DMS 273 (cell line): Measurements from ENCODE around the gene ZNF516.

Experiments
- DNase-seq: peaks from one replicate; lab custom pipeline; 2025; ENCODE audit not compliant: unreplicated experiment; lab: John Stamatoyannopoulos, UW

ZNF516 gene

DNA sequence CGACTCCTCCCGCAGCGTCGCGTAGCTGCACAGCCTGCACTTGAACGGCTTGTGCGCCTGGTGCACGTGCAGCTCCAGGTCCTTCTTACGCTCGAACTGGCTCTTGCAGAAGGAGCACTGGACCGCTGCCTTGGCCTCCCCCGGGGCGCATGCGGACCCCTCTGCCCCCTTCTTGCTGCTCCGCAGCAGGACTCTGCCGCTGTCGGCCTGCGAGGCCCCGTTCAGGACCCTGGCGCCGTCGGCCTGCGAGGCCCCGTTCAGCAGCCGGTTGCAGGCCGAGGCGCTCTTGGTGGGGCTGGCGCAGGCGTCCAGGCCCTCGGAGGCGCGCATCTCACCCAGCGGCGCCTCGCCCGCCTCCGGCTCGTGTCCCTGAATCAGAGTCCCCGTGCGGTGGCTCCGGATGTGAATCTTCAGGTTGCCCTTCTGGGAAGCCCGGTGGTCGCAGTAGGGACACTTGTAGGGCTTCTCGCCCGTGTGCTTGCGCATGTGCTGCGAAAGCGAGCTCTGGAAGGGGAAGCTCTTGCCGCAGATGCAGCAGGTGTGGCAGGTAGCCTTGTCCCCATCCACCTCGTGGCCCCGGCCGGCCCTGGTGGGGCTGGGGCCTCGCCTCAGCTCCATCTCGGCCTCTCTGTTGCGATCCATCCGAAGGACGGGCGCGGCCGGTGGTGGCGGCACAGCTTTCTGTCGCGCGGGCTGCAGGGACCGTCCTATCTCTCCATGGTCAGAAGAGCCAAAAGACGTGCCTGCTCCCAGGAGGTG is 52.5 kb downstream of the ZNF516 start:
- no peak for DNase-seq

DNA sequence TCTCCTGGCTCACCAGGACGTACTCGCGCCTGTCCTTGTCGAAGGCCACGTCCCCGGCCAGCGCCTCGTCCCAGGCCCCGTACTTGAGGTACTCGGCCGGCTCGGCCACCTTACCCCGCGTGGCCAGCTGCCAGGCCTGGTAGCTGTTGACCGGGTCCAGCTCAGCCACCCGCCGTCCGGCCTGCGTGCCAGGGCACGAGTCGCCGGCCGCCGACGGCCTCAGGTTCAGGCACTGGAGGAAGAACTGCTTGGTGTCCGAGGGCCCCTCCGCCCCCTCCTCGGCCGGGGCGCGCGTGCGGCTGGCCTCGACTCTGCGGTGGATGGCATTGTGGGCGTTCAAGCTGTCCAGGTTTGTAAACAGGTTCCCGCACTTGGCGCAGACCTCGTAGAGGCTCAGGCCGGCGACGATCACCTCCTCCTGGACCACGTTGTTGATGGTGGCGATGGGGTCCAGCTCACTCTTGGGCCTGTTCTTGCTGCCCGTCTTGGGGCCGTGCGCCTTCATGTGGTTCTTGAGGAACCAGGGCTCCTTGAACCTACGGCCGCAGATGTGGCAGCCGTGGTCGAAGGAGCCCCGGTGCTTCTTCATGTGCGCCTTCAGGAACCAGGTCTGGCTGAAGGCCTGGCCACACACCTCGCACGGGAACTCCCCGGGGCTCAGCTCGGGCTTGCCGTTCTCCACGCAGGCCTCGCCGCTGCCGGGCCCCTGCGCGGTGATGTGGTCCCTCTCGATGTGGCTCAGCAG is 53.2 kb downstream of the ZNF516 start:
- no peak for DNase-seq

DNA sequence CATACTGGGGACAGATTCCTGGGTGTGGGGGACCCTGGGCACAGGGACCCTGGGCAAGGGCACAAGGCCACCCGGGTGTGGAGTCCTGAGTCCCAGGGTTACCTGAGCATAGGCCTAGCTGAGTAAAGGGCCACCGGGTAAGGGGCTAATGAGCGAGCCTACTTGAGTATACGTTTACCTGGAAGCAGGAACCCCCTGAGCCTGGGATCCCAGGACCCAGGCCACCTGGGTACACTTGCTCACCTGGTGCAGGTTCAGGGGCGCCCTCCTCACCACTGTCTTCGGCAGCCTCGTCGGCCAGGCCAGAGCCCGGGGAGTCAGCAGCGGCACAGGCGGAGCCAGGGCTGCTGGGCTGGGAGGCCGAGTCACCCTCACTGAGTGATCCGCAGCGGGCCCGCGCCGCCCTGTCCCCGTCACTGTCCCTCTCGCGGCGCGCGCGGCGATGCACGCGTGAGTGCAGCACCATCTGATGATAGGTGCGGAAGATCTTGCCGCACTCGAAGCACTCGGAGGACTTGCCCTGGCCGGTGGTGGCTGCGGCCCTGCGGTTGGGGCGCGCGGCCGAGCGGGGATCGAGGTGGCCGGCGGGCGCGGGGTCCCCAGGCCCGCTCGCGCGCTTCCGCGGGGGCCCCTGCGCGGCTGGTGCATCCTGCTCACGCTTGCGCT is 53.9 kb downstream of the ZNF516 start:
- DNase-seq = no peak

DNA sequence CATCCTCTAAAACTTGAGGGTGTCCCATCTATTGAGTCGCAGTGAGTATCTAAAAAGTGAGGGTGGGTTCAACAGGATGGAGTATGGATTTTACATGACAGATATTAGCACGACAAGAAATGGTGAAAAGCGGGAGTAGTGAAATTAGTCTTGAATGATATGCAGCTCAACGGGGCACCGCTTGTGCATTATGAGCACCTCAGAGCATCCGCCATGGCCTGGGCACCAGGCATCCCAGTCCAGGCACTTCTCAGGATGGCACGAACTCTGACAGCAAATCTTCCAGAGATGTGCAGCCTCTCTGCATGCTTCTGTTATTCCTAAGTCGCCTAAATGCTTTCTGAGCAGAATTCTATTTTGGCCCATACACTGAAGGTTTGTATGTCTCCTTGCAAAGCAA is 57.1 kb downstream of the ZNF516 start:
- no peak for DNase-seq

DNA sequence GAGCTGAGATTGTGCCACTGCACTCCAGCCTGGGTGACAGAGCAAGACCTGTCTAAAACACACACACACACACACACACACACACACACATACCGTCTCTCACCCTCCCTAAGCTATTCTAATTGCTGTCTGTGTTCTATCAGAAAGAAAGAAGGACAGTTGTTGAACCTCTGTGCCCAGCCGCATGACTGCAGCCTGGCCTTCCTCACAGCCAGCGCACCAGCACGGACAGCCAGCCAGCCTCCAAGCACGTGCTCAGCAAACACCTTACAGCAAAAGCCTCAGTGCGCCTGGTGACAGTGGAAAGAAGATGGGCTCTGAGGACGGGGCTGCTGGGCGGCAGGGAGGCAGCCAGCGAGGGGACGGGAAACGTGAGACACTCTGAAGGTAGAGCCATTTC is 58.0 kb downstream of the ZNF516 start:
- DNase-seq = no peak

DNA sequence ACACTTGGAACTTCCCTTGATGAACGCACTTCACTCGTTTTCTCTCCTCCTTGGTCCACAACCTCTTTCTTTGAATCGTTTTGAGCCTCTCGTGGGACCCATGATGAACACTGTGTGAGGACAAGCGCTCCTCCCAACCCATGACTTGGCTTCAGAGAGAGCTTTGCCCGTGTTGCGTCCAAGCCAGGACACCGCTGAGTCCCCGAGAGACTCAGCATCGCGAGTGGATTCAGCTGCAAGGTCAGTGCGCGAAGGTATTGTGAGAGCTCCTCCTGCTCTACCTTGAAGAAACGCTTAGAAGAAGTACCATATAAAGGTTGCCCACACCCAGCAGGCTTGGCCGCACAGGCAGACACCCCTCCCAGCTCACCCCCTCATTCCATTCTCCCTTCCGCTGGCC is 58.7 kb downstream of the ZNF516 start:
- no peak for DNase-seq

DNA sequence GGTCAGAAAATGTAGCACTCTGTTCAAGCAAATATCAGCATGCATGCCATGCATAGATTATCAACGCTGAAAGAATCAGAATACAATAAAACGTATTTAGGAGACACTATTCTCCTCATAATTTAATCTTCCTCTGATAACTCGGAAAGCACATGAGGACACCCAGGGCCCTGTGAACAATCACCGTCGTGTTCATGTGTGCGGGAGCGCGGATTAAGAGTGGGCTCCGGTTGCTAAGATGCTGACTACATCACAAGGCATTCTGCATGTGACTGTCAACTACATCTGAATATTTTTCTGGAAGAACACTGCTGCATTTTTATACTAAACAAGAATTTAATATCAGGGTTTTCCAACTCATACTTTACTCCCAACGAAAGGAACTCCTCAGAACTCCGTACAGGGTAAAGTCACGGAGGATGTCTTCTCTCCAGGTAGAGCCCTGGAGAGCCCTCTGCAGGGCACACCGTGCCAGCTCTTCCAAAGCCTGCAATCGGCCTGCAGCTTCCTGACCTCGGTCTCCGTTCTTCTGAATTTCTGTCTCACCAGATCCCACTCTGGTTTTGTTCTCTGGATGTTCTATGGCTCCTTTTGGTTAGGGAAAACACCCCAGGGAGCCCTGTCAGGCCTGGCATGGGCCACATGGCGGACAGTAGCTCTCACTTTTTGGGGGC is 59.6 kb downstream of the ZNF516 start:
- DNase-seq = no peak

DNA sequence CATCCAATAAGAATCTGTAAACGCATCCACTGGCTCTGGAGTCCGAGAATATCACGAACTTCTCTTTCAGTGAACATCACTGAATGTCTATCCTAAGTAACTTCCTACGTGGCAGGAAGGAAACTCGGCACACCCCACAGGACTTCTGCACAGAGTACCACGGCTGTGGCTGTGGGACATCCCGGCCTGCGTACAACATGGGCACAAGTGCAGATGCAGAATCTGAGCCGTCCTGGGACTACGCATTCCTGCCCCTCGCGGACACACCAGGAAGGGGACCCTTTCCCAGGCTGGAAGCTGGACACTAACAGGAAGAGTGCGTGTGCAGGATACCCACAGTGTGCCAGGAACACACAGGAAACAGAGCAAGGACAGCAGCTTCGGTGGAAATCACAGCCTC is 60.6 kb downstream of the ZNF516 start:
- no peak for DNase-seq

DNA sequence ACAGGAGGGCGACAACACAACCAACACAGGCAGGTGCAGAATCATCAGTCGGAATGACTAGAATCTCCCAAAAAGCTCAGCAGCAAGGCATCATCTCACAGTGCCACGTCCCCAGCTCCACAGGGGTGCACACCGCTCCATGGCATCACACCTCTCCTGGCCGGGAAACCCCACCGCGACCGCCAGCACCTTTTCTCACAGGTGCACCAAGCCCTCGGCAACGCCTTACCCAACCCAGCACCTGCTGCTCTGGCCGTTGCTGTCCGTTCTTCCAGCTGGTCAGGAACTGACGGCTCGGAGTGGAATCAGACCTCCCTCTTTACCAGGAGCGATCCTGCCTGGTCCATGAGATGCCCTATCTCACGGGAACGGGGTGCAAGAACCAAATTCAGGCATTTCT is 61.3 kb downstream of the ZNF516 start:
- DNase-seq = no peak

DNA sequence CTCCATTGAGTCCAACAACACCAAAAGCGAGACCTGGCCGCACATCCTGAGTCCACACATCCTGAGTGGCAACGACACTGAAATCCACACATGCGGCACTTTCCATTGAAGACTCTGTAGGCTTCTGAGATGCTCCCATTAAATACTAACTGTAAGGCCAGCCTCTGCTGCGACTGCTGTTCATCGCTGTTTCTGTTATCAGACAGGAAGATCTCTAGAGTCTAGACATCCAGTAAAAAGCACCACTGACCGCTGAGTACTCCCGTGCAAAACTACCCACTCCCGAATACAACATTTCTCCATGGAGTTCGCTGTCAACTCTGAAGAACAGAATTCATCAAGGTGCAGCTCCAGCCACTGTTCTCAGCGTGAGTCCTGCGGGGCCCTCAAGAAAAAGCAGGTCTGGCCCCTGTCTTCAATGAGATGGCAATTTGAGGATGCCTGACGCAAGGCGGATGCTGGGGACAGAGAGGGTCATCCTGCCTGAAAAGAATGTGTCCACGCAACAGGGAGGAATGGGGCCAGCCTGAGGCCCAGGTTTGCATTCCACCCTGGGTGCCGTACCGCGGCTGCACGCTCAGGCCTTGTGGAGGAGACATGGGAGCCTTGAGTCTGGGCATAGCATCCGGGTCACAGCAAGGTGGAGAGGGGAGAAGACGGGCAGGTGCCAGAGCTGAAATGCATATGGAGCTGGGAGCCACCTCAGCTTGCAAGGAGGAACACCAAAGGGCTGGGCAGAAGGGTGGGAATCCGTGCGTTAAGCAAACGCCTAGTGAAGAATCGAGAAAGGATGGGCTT is 61.9 kb downstream of the ZNF516 start:
- DNase-seq = no peak

DNA sequence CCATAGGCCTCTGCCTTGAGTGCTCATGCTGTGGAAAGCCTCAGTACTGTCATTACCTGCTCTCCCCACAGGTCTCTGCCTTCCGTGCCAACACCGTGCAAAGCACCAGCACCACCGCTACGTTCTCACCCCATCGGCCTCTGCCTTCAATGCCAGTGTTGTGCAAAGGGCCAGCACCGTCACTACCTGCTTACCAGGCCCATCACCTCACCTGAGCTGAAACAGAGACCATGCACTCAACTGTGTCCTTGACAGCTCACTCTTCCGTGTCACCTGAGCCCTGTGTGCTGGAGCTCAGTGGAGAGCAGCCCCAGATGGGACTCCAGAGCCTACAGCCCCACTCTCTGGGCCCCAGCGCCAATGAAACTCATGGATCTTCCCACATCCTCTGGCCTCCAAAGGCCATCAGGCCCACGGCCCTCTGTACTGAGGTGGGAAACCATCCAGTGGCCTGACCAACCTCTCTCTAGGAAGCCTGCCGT is 62.7 kb downstream of the ZNF516 start:
- no peak for DNase-seq

DNA sequence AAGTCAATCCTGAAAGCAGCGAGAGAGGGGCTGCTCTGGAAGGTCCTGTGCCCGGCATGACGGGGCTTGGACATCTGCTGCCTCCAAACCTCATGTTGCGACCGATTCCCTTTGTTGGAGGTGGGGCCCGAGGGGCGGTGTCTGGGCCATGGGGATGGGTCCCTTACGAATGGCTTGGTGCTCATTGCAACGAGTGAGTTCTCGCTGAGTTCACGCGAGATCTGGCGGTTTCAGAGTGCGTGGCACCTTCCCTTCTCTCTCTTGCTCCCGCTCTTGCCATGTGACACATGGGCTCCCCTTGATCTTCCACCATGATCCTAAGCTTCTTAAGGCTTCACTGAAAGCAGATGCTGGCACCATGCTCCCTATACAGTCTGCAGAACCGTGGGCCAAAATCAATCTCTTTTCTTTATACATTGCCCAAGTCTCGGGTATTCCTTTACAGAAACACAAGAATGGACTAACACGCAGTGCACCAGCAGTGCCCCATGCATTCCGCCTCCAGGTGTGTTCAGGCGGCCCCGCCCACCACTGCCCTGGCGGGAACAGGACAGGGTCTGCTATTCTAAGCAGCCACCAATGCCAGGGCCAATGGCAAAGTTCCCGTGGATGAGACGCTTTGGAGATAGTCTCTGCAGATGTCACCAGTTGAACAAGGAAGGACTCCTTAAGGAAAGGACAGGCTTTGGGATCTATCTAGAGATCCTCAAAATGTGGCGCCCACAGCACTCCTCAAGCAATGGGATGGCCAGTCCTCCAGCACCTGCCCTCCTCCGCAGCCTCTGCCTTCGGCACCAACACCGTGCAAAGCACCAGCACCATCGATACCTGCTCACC is 63.4 kb downstream of the ZNF516 start:
- no peak for DNase-seq

DNA sequence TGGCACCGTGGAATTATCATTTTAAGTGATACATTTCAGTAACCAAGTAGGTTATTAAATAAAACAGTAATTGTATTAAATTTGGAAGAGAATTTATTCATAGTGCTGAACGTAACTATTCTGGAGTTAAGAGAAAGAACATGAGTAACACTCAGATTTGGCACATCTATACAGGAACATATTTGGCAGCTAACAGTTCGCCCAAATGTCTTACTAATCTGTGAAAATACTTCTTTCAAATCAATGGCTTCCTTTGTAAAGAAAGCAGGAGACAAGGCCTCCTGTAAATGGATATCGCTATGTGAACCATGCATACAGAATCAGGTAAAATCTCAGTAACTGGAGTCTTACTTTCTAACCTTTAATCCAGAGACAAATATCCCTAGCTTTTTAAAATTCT is 64.4 kb downstream of the ZNF516 start:
- no peak for DNase-seq

DNA sequence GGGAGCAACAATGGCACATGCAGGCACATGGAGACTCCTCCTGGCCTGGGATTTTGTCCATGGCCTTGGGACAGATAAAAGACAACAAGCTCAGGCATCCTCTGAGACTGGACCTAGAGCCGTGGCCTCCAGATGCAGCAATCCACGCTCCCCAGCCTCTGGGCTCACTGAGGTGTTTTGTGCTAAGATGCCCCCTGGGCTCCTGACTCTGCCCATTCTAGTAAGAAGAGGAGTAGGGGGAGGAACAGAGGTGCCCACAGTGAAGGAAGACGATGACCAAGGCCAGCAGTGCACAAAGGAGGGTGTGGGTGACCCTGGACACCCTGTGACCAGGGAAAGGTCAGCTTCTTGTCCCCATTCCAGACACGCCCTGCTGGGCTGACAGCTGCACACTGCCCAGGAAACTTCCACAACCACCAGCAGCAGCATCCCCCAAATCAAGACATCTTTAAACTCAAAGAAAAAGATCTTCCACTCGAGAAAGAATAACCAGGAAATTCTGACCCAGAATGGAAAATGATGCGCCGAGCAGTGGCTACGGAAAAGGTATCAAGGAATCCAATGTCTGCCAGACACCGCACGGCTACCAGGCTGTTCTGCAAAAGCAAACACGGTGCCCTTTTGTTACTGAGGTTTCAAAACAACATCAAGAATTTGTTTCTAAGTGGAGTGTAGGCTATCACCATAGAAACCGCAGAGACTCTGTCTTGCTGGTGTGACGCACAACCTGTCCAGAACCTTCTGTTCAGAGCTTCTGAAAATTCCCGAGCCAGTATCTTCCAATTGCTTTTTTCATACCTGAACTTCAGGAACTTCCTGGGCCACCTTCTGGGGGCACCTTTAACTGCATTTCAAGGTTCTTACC is 65.5 kb downstream of the ZNF516 start:
- no peak for DNase-seq

DNA sequence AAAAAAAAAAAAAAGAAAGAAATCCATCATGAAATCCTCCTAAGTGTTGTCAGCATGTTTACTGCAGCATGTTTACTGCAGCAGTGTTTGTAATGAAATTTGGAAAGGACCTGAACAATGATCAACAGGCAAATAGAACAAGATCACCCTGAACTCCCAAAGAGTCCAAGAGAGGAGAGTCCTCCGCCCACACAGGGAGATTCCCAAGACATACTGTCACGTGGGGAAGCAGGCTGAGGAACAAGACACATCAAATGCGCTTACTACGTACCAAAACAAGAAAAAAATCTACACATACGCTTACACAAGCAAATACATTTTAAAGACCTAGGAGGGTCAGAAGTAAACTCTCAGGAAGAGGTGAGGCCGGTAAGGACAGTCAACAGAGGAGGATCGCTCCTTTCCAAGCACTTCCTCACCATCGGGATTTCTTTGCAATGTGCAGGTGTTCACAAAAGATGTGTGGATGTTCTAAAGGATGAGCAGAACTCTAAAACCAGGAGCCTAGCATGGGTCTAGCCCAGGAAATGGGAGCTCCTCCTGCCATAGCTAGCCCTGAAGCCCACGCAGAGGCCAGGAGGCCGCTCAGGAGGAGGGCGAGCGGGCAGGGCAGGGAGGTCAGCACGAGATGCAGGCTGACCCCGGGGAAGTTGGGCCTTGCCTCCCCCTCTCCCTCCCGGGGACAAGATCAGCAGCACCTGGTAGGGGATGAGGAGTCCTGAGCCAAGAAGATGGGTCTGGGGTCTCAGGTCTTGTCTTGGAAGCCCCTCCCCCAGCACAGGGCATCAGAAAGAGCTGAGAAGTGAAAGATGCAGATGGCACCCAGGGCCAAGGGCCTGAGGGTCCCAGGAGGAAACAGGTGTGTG is 66.4 kb downstream of the ZNF516 start:
- no peak for DNase-seq

DNA sequence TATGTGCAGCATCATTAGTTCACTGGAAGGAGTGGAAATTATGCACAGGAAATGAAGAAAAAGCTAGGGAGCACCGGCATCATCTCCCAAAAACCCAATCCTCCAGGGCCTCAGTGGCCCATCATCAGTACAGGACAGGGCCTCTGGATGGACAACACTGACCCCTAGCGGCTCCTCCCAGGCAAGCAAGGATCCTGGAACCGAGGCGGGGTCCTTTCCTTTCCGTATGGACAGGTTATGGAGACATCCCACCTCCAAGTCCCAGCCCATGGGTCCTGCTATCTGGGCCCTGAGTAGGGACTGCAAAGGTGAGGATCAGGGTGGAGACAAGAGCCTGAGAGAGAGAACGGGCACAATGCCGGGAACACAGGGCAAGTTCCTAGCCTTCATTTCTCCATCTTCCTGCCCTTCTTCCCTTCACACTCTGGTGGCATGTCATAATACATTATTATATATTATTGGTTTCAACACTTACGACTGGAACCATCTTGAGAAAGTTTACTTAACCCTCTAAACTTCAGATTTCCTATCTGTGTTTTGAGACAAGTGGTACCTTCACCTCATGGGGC is 68.2 kb downstream of the ZNF516 start:
- peak; percentile 45 for DNase-seq
